HepG2 (cell line): Measurements from ENCODE around the gene CDHR4. TPM values are rescaled to one million over a fixed set of nuclear protein-coding genes. Genes with fewer than 3 reads are reported as not detected.

ENCODE experiments used
- ARID5B ChIP-seq: IDR thresholded peaks from 2 replicates; pipeline ENCODE4 v1.4.0; 2020; ENCODE audit warnings: mild to moderate bottlenecking, missing genetic modification reagents
- CBX5 ChIP-seq: sonication (generic); formaldehyde crosslinking; IDR thresholded peaks from 2 replicates; pipeline ENCODE4 v1.4.0; 2020; ENCODE audit warnings: missing genetic modification reagents, borderline replicate concordance
- DPF2 ChIP-seq: sonication (generic); formaldehyde crosslinking; IDR thresholded peaks from 2 replicates; pipeline ENCODE4 v1.4.0; 2020; ENCODE audit warnings: mild to moderate bottlenecking, low read depth, missing genetic modification reagents, borderline replicate concordance
- HNRNPUL1 ChIP-seq: fragments of 200-400 bp; formaldehyde crosslinking; IDR thresholded peaks from 2 replicates; pipeline ENCODE4 v1.6.1; 2017; ENCODE audit warnings: low read depth, mild to moderate bottlenecking, low read length, moderate library complexity
- JUND ChIP-seq: sonication (generic); formaldehyde crosslinking; IDR thresholded peaks from 2 replicates; pipeline ENCODE4 v1.8.0; 2022; ENCODE audit warnings: mild to moderate bottlenecking, missing genetic modification reagents
- KDM3A ChIP-seq: IDR thresholded peaks from 2 replicates; pipeline ENCODE4 v1.6.1; 2018; ENCODE audit warnings: low read depth, missing compliant biosample characterization
- MYC ChIP-seq: sonication (generic); formaldehyde crosslinking; IDR thresholded peaks from 2 replicates; pipeline ENCODE4 v1.9.0; 2021; ENCODE audit warnings: missing genetic modification reagents, borderline replicate concordance
- SETDB1 ChIP-seq: sonication (generic); formaldehyde crosslinking; IDR thresholded peaks from 2 replicates; pipeline ENCODE4 v1.5.1; 2020; ENCODE audit warnings: missing genetic modification reagents, mild to moderate bottlenecking, borderline replicate concordance
- SOX5 ChIP-seq: IDR thresholded peaks from 2 replicates; pipeline ENCODE4 v1.6.1; 2016; ENCODE audit warnings: borderline replicate concordance
- TAF15 ChIP-seq: fragments of 200-400 bp; formaldehyde crosslinking; IDR thresholded peaks from one replicate; pipeline ENCODE4 v1.6.1; 2018; ENCODE audit warnings: mild to moderate bottlenecking, low read depth, low read length; ENCODE audit not compliant: poor library complexity, severe bottlenecking
- TP53 ChIP-seq: sonication (generic); formaldehyde crosslinking; conservative IDR thresholded peaks from 2 replicates; pipeline ENCODE4 v1.4.0; 2020; ENCODE audit warnings: missing genetic modification reagents
- ZBTB46 ChIP-seq: sonication (generic); formaldehyde crosslinking; IDR thresholded peaks from 2 replicates; pipeline ENCODE4 v1.4.0; 2020; ENCODE audit warnings: mild to moderate bottlenecking, missing genetic modification reagents, borderline replicate concordance
- ZIK1 ChIP-seq: sonication (generic); formaldehyde crosslinking; IDR thresholded peaks from 2 replicates; pipeline ENCODE4 v1.5.0; 2020; ENCODE audit warnings: mild to moderate bottlenecking, low read depth, missing genetic modification reagents, borderline replicate concordance
- ZNF275 ChIP-seq: sonication (generic); formaldehyde crosslinking; IDR thresholded peaks from 2 replicates; pipeline ENCODE4 v1.8.0; 2022; ENCODE audit warnings: missing genetic modification reagents, mild to moderate bottlenecking, inconsistent platforms, borderline replicate concordance
- ZNF563 ChIP-seq: sonication (generic); formaldehyde crosslinking; IDR thresholded peaks from 2 replicates; pipeline ENCODE4 v1.8.0; 2022; ENCODE audit warnings: mild to moderate bottlenecking, moderate library complexity, missing genetic modification reagents
- ZNF572 ChIP-seq: sonication (generic); formaldehyde crosslinking; IDR thresholded peaks from 2 replicates; pipeline ENCODE4 v1.5.1; 2020; ENCODE audit warnings: mild to moderate bottlenecking, missing genetic modification reagents
- ZNF577 ChIP-seq: sonication (generic); formaldehyde crosslinking; IDR thresholded peaks from 2 replicates; pipeline ENCODE4 v1.4.0; 2020; ENCODE audit warnings: mild to moderate bottlenecking, low read depth, missing genetic modification reagents, borderline replicate concordance
- ZNF597 ChIP-seq: sonication (generic); formaldehyde crosslinking; IDR thresholded peaks from 2 replicates; pipeline ENCODE4 v1.5.0; 2020; ENCODE audit warnings: missing genetic modification reagents
- ZNF749 ChIP-seq: sonication (generic); formaldehyde crosslinking; IDR thresholded peaks from 2 replicates; pipeline ENCODE4 v1.8.0; 2022; ENCODE audit warnings: mild to moderate bottlenecking, missing genetic modification reagents, moderate library complexity, borderline replicate concordance
- polyA plus RNA-seq, 8 experiments: library from polyadenylated mRNA; depleted of rRNA in 3 of 8; stranded (reverse) in 7 of 8; unstranded in 1 of 8; fragments of >200 nt; fragmentation: Illumina TruSeq in 4 of 8; extraction: Trizol in 4 of 8; gene quantifications; 2 replicates each; pipeline versions ENCODE4 v1.2.1 to v1.2.3, GENCODE V29; 2011 to 2016; ENCODE audit warnings: low read depth in 4 of 8, missing spikeins in 1 of 8, mixed read lengths in 1 of 8; ENCODE audit not compliant: insufficient read depth in 1 of 8
- total RNA-seq, 5 experiments: library from RNA; depleted of rRNA; stranded (reverse); fragments of >200 nt; fragmentation: Illumina TruSeq; extraction: Trizol; gene quantifications; 2 replicates each; pipeline ENCODE4 v1.2.3, GENCODE V29; 2016; ENCODE audit warnings: low read depth in 1 of 5

The CDHR4 gene
- total and polyA plus RNA-seq, 2 of the 13 experiments (the other 11 are each of a cell fraction or from before 2014, with no cell fraction given) = 0.21 TPM; not detected in 1

- no peak for TF ChIP-seq ZNF597 (CRISPR knock-in tag)
- TF ChIP-seq ZNF275 (CRISPR knock-in tag) = no peak
- TF ChIP-seq ZNF563 (CRISPR knock-in tag) = no peak
- TF ChIP-seq ZNF749 (CRISPR knock-in tag) = no peak
- TF ChIP-seq DPF2 = no peak
- TF ChIP-seq MYC (CRISPR knock-in tag) = no peak
- peak; percentile 58; the same call in 1 of the 2 replicates for TF ChIP-seq SOX5 (CRISPR knock-in tag)
- peak; percentile 60 for TF ChIP-seq ARID5B
- no peak for TF ChIP-seq HNRNPUL1
- no peak for TF ChIP-seq ZNF577
- TF ChIP-seq TP53 = no peak
- no peak for TF ChIP-seq ZNF572 (CRISPR knock-in tag)
- no peak for TF ChIP-seq ZIK1 (CRISPR knock-in tag)
- TF ChIP-seq TAF15 = no peak
- TF ChIP-seq JUND (CRISPR knock-in tag) = no peak
- TF ChIP-seq ZBTB46 = no peak
- no peak for TF ChIP-seq KDM3A (CRISPR knock-in tag)
- TF ChIP-seq CBX5 (CRISPR knock-in tag) = no peak
- no peak for TF ChIP-seq SETDB1 (CRISPR knock-in tag)
Observed at GRCh38 chr3:49747792-49748480, 51.7 kb downstream of the CDHR4 start (continued).
